GM21717 (cell line): Measurements from ENCODE around the gene TRABD2B.

Experiments used
- ATAC-seq: cut with Tn5 transposase; IDR thresholded peaks from one replicate; pipeline ENCODE4 v1.9.1; 2021; ENCODE audit warnings: mild to moderate bottlenecking, moderate library complexity; ENCODE audit not compliant: unreplicated experiment

The TRABD2B gene

GRCh38 chr1:47938520-47938919, 58.7 kb downstream of the TRABD2B start:
- ATAC-seq = no peak

GRCh38 chr1:47937586-47938254, 59.5 kb downstream of the TRABD2B start:
- no peak for ATAC-seq

GRCh38 chr1:47936916-47937551, 60.2 kb downstream of the TRABD2B start:
- ATAC-seq = no peak

GRCh38 chr1:47935856-47936255, 61.3 kb downstream of the TRABD2B start:
- ATAC-seq = no peak

- ATAC-seq = no peak
These were observed 62.0 kb downstream of the TRABD2B start for GRCh38 chr1:47935163-47935562.

- ATAC-seq = no peak
These were observed 62.9 kb downstream of the TRABD2B start for GRCh38 chr1:47934243-47934805.

- ATAC-seq = no peak
These were observed 64.4 kb downstream of the TRABD2B start for GRCh38 chr1:47932743-47933142.

- ATAC-seq = no peak
These were observed 65.8 kb downstream of the TRABD2B start for GRCh38 chr1:47931395-47931794.

- no peak for ATAC-seq
These were observed 66.9 kb downstream of the TRABD2B start for GRCh38 chr1:47930210-47930840.

- no peak for ATAC-seq
These were observed 70.0 kb downstream of the TRABD2B start for GRCh38 chr1:47927165-47927564.

- no peak for ATAC-seq
These were observed 70.7 kb downstream of the TRABD2B start for GRCh38 chr1:47926461-47926999.

- ATAC-seq = no peak
These were observed 72.7 kb downstream of the TRABD2B start for GRCh38 chr1:47924270-47925048.

GRCh38 chr1:47921935-47922415, 75.2 kb downstream of the TRABD2B start:
- no peak for ATAC-seq

GRCh38 chr1:47919113-47919833, 77.9 kb downstream of the TRABD2B start:
- ATAC-seq = no peak

GRCh38 chr1:47918257-47918867, 78.8 kb downstream of the TRABD2B start:
- no peak for ATAC-seq

GRCh38 chr1:47917687-47918086, 79.5 kb downstream of the TRABD2B start:
- no peak for ATAC-seq

GRCh38 chr1:47915677-47916353, 81.4 kb downstream of the TRABD2B start:
- no peak for ATAC-seq

- ATAC-seq = no peak
These were observed 82.1 kb downstream of the TRABD2B start for GRCh38 chr1:47914952-47915676.
